OCI-LY3 (cell line): Measurements from ENCODE around the gene PFKL.

Experiments
- CTCF ChIP-seq: fragments of 200-600, 300-600 bp; sonication (generic); IDR thresholded peaks from 2 replicates; pipeline ENCODE4 v1.5.1; 2014; ENCODE audit warnings: antibody characterized with exemption, low read length, low read depth
- EZH2phosphoT487 ChIP-seq: fragments of 200-600 bp; shearing (Covaris generic); IDR thresholded peaks from 2 replicates; pipeline ENCODE4 v1.6.1; 2018; ENCODE audit warnings: antibody characterized with exemption, mixed run types, low read depth

GRCh38 chr21:44303490-44303981, 3.7 kb downstream of the PFKL start:
- TF ChIP-seq CTCF: no peak
- no peak for TF ChIP-seq EZH2phosphoT487
